HL-60 (cell line): ENCODE data around the gene SLC17A5.

Experiments used
- DNase-seq, 2 experiments: peaks; one replicate each; pipeline ENCODE4 v3.0.0-alpha.2; 2010 to 2020; ENCODE audit warnings: low read depth in 1 of 2, low spot score in 1 of 2
- H3K27ac ChIP-seq: fragments of 250-450 bp; sonication (Bioruptor Pico); replicated peaks from 2 replicates; pipeline ENCODE4 v1.5.1; 2020; ENCODE audit warnings: mild to moderate bottlenecking, moderate library complexity
- H3K27me3 ChIP-seq: fragments of 250-450 bp; sonication (Bioruptor Pico); 2 replicates; pipeline ENCODE4 v1.5.1; 2021; ENCODE audit warnings: mild to moderate bottlenecking, moderate library complexity; ENCODE audit not compliant: insufficient read depth, poor library complexity, severe bottlenecking
- H3K4me3 ChIP-seq: replicated peaks from 2 replicates; pipeline ENCODE4 v1.5.1; 2011; ENCODE audit warnings: mild to moderate bottlenecking, control low read depth, low read length; ENCODE audit not compliant: insufficient read depth
- CTCF ChIP-seq: IDR thresholded peaks from one replicate; pipeline ENCODE4 v1.5.1; 2011; ENCODE audit warnings: low read length, control low read depth, inconsistent platforms; ENCODE audit not compliant: insufficient read depth
- GABPA ChIP-seq: IDR thresholded peaks from 2 replicates; pipeline ENCODE4 v1.6.1; 2012; ENCODE audit warnings: low read depth
- POLR2AphosphoS5 ChIP-seq: IDR thresholded peaks from 2 replicates; pipeline ENCODE4 v1.6.1; 2012; ENCODE audit warnings: low read depth
- REST ChIP-seq: IDR thresholded peaks from 2 replicates; pipeline ENCODE4 v1.6.1; 2012; ENCODE audit warnings: low read depth; ENCODE audit not compliant: insufficient replicate concordance
- SPI1 ChIP-seq: IDR thresholded peaks from 2 replicates; pipeline ENCODE4 v1.6.1; 2012; ENCODE audit warnings: low read depth, mild to moderate bottlenecking, borderline replicate concordance

Gene SLC17A5

GRCh38 chr6:73565767-73566485, 87.9 kb downstream of the SLC17A5 start:
- no peak for TF ChIP-seq REST
- TF ChIP-seq POLR2AphosphoS5, result no peak
- TF ChIP-seq CTCF, result no peak
- no peak for TF ChIP-seq GABPA
- TF ChIP-seq SPI1, result no peak
- Histone ChIP-seq H3K27ac (no peak overlapping the region), H3K27me3 (no peaks in the 10 kb centered on the region), H3K4me3 (no peak overlapping the region)
- no peak for DNase-seq

- H3K27ac ChIP-seq, result no peak overlapping the region
- DNase-seq, result no peak
- H3K4me3 ChIP-seq, result no peak overlapping the region
- no peak for TF ChIP-seq POLR2AphosphoS5
- TF ChIP-seq CTCF, result no peak
- no peak for TF ChIP-seq SPI1
- no peak for TF ChIP-seq GABPA
- TF ChIP-seq REST, result no peak
- H3K27me3 ChIP-seq, result no peaks in the 10 kb centered on the region
Observed at GRCh38 chr6:73564578-73565345, 89.0 kb downstream of the SLC17A5 start.

GRCh38 chr6:73562558-73562957, 91.2 kb downstream of the SLC17A5 start:
- no peak for TF ChIP-seq POLR2AphosphoS5
- no peak for TF ChIP-seq CTCF
- no peak for TF ChIP-seq REST
- no peak for TF ChIP-seq SPI1
- no peak for TF ChIP-seq GABPA
- DNase-seq, result no peak
- Histone ChIP-seq H3K4me3 (no peak overlapping the region), H3K27me3 (no peaks in the 10 kb centered on the region), H3K27ac (no peak overlapping the region)
